Measurements from ENCODE around the gene ZNF407. TPM values are rescaled to one million over a fixed set of nuclear protein-coding genes. Genes with fewer than 3 reads are reported as not detected.

ZNF407 gene
- total RNA-seq, 1 donor from 2014 or later, result 16.1 TPM

- Histone ChIP-seq H3K36me3 (no peaks in the 10 kb centered on the region), H3K27ac (no peak overlapping the region), H3K9me3 (no peaks in the 10 kb centered on the region), H3K4me3 (no peak overlapping the region), H3K4me1 (no peaks in the 10 kb centered on the region), H3K27me3 (ENCODE audit: low read depth) (no peaks in the 10 kb centered on the region)
- DNase-seq (no peak), ATAC-seq (peak; percentile 12 to 41)
- intact Hi-C loops (cut with DNase I), result no loop called here
- TF ChIP-seq CTCF (IDR thresholded peaks at IDR 0.05), result no peak
These were observed 491.0 kb downstream of the ZNF407 start for GRCh38 chr18:75088622-75089211.

- Histone ChIP-seq H3K4me1 (no peaks in the 10 kb centered on the region), H3K27me3 (ENCODE audit: low read depth) (no peaks in the 10 kb centered on the region), H3K36me3 (no peaks in the 10 kb centered on the region), H3K4me3 (no peak overlapping the region), H3K27ac (no peak overlapping the region), H3K9me3 (no peaks in the 10 kb centered on the region)
- TF ChIP-seq CTCF (IDR thresholded peaks at IDR 0.05), result no peak
- intact Hi-C loops (cut with DNase I), result no loop called here
- DNase-seq (no peak), ATAC-seq (no peak)
These were observed 492.2 kb downstream of the ZNF407 start for GRCh38 chr18:75089748-75090327.

- Histone ChIP-seq H3K4me1 (no peaks in the 10 kb centered on the region), H3K36me3 (no peaks in the 10 kb centered on the region), H3K9me3 (no peaks in the 10 kb centered on the region), H3K27ac (no peak overlapping the region), H3K27me3 (ENCODE audit: low read depth) (no peaks in the 10 kb centered on the region), H3K4me3 (no peak overlapping the region)
- ATAC-seq (no peak), DNase-seq (no peak)
- TF ChIP-seq CTCF (IDR thresholded peaks at IDR 0.05), result no peak
- intact Hi-C loops (cut with DNase I), result no loop called here
These were observed 492.7 kb downstream of the ZNF407 start for GRCh38 chr18:75090336-75090735.

- no peak for ATAC-seq
- no peaks in the 10 kb centered on the region for H3K9me3 ChIP-seq
- no peaks in the 10 kb centered on the region for H3K27me3 ChIP-seq (ENCODE audit: low read depth)
- no peak for DNase-seq
- intact Hi-C loops (cut with DNase I), result no loop called here
- H3K27ac ChIP-seq, result no peak overlapping the region
- no peaks in the 10 kb centered on the region for H3K36me3 ChIP-seq
- no peak for TF ChIP-seq CTCF (IDR thresholded peaks at IDR 0.05)
- H3K4me3 ChIP-seq, result no peak overlapping the region
- no peaks in the 10 kb centered on the region for H3K4me1 ChIP-seq
These were observed 500.0 kb downstream of the ZNF407 start for GRCh38 chr18:75097491-75098225.

GRCh38 chr18:75100832-75101630, 503.4 kb downstream of the ZNF407 start:
- intact Hi-C loops (cut with DNase I), result no loop called here
- ATAC-seq (peak in 1 of 2 donors; percentile 29), DNase-seq (no peak)
- H3K4me3 ChIP-seq, result no peak overlapping the region
- TF ChIP-seq CTCF (IDR thresholded peaks at IDR 0.05), result no peak
- H3K4me1 ChIP-seq, result no peaks in the 10 kb centered on the region
- no peak overlapping the region for H3K27ac ChIP-seq
- no peaks in the 10 kb centered on the region for H3K36me3 ChIP-seq
- no peaks in the 10 kb centered on the region for H3K9me3 ChIP-seq
- H3K27me3 ChIP-seq (ENCODE audit: low read depth), result no peaks in the 10 kb centered on the region
